ENCODE measurements around the gene SIGLEC15. TPM values are rescaled to one million over a fixed set of nuclear protein-coding genes. Genes with fewer than 3 reads are reported as not detected.

SIGLEC15 gene
- total RNA-seq, 1 experiment from 2014 or later, result 0.92 TPM

DNA sequence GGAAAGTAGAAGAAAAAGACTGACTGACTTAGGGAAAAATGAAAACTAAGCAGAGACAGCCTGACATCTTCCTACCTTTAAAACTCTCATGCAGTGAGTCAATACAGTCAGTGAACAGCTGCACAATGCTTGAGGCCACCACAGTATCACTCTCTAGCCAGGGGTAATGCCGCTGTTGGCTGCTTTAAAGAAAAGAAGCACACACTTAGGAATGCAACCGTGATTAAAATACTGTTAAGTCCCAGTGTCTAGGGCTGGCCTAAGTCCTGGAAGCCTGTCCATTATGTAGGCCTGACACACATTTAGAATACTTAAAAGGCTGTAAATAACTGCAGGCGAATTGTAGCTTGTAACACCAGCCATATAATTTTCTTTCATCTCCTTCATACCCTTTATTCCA is 50.7 kb downstream of the SIGLEC15 start:
- Histone ChIP-seq H3K9me3 (ENCODE audit: low read depth, low read length, poor library complexity, severe bottlenecking) (no peaks in the 10 kb centered on the region), H3K36me3 (ENCODE audit: insufficient read depth, low read length, poor library complexity, severe bottlenecking) (peaks cover 9% of the 10 kb centered on the region), H3K4me1 (ENCODE audit: insufficient read depth, low read length, poor library complexity, severe bottlenecking) (no peaks in the 10 kb centered on the region), H3K4me3 (ENCODE audit: low read depth, low read length, poor library complexity, severe bottlenecking) (no peak overlapping the region), H3K27me3 (replicated peaks; ENCODE audit: insufficient read depth, low read depth, low read length, poor library complexity) (no peaks in the 10 kb centered on the region), H3K27ac (ENCODE audit: low read depth, low read length, poor library complexity, severe bottlenecking) (no peak overlapping the region)
- POLR2A ChIA-PET (ENCODE audit: low non-redundant PET), result no interaction called here
- TF ChIP-seq EZH2 (IDR thresholded peaks at IDR 0.05; ENCODE audit: borderline replicate concordance, low read depth, low read length, poor library complexity, severe bottlenecking), result no peak
- TF ChIP-seq, protein P1, sequence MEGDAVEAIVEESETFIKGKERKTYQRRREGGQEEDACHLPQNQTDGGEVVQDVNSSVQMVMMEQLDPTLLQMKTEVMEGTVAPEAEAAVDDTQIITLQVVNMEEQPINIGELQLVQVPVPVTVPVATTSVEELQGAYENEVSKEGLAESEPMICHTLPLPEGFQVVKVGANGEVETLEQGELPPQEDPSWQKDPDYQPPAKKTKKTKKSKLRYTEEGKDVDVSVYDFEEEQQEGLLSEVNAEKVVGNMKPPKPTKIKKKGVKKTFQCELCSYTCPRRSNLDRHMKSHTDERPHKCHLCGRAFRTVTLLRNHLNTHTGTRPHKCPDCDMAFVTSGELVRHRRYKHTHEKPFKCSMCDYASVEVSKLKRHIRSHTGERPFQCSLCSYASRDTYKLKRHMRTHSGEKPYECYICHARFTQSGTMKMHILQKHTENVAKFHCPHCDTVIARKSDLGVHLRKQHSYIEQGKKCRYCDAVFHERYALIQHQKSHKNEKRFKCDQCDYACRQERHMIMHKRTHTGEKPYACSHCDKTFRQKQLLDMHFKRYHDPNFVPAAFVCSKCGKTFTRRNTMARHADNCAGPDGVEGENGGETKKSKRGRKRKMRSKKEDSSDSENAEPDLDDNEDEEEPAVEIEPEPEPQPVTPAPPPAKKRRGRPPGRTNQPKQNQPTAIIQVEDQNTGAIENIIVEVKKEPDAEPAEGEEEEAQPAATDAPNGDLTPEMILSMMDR (conservative IDR thresholded peaks at IDR 0.05; ENCODE audit: low read depth, low read length), result no peak
- intact Hi-C loops (cut with micrococcal nuclease; ENCODE audit: unreplicated experiment), result no loop called here
- DNase-seq (ENCODE audit: low spot score), result no peak
- CTCF ChIA-PET, result no interaction called here
- BruUV-seq (replicated peaks), result no TSS peak

DNA sequence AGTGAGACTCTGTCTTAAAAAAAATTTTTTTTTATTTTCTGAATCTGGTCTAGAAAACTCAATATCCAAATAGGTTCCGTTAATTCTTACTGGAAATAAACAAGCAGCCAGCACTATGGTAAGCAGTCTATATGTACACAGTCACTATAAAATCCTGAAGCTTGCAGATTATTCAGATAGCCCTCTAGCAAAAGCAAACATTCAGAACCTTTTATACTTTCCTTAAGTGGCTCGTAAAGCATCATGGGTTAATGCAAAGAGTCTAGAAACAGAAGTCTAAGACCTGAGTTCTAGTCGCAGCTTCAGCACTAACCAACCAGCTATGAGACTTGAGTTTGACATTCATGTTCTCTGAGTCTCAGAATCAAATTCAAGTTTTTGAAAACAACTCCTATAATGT is 51.9 kb downstream of the SIGLEC15 start:
- CTCF ChIA-PET, result no interaction called here
- H3K9me3 ChIP-seq (ENCODE audit: low read depth, low read length, poor library complexity, severe bottlenecking), result no peaks in the 10 kb centered on the region
- H3K27ac ChIP-seq (ENCODE audit: low read depth, low read length, poor library complexity, severe bottlenecking), result no peak overlapping the region
- H3K4me3 ChIP-seq (ENCODE audit: low read depth, low read length, poor library complexity, severe bottlenecking), result no peak overlapping the region
- DNase-seq (ENCODE audit: low spot score), result no peak
- intact Hi-C loops (cut with micrococcal nuclease; ENCODE audit: unreplicated experiment), result no loop called here
- no peaks in the 10 kb centered on the region for H3K4me1 ChIP-seq (ENCODE audit: insufficient read depth, low read length, poor library complexity, severe bottlenecking)
- H3K36me3 ChIP-seq (ENCODE audit: insufficient read depth, low read length, poor library complexity, severe bottlenecking), result peaks cover 9% of the 10 kb centered on the region
- TF ChIP-seq EZH2 (IDR thresholded peaks at IDR 0.05; ENCODE audit: borderline replicate concordance, low read depth, low read length, poor library complexity, severe bottlenecking), result no peak
- TF ChIP-seq, protein P1 (conservative IDR thresholded peaks at IDR 0.05; ENCODE audit: low read depth, low read length), result no peak
- no peaks in the 10 kb centered on the region for H3K27me3 ChIP-seq (replicated peaks; ENCODE audit: insufficient read depth, low read depth, low read length, poor library complexity)
- POLR2A ChIA-PET (ENCODE audit: low non-redundant PET), result no interaction called here
- no TSS peak for BruUV-seq (replicated peaks)

DNA sequence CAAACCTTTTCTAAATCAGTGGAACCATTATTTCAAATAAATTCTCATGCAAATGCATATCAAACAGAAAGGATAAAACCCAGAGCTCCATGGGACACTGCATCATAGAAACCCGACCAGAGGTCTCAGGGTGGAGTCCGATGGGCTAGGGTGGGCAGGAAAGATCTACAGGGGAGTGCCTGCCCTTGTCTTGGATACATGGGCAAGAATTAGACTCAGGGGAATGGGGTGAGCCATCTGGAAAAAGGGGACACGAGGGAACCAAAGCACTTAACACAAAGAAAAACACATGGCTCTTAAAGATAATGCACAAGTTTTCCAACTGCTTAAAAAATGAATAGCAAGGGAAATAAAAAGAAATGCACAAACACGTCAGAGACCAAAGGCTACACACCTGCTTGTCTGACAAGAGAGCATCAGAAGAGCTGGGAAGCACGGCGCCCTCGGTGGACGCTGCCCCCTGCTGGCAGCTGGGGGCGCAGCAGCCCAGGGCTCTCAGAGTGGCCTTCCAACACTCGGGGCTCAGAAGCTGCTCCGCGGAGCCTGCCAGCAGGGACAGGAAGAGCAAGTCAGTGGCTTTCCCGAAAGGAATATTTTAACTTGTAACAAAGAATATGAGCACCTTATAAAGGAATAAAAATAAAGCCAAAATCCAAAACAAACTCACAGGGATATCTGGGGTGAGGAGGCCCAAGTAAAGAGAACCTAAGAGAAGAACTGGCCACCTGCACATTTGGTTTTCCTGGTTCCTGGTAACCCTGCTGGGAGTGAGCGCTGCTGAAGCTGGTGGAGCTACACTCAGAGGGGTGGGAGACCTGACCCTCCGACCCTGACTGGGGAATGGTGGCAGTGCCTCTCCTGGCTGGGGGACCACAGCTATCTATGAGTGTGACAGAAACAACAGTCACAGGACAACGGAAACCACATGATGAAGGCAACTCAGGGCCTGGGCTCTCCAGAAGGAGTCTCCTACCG is 54.5 kb downstream of the SIGLEC15 start:
- peaks cover 9% of the 10 kb centered on the region for H3K36me3 ChIP-seq (ENCODE audit: insufficient read depth, low read length, poor library complexity, severe bottlenecking)
- BruUV-seq (replicated peaks), result no TSS peak
- no peak overlapping the region for H3K27ac ChIP-seq (ENCODE audit: low read depth, low read length, poor library complexity, severe bottlenecking)
- intact Hi-C loops (cut with micrococcal nuclease; ENCODE audit: unreplicated experiment), result loop anchor here (1.0 to 10.0 kb wide), 3 partner anchors 157 to 215 kb away; no protein-coding TSS in a partner anchor
- no peak overlapping the region for H3K4me3 ChIP-seq (ENCODE audit: low read depth, low read length, poor library complexity, severe bottlenecking)
- ChIA-PET POLR2A (ENCODE audit: low non-redundant PET) (no interaction called here), CTCF (interaction anchor here (0.6 to 2.0 kb wide), 7 partner anchors 14 to 214 kb away, joined by 3 to 13 read pairs (median 4); no protein-coding TSS in a partner anchor)
- no peaks in the 10 kb centered on the region for H3K4me1 ChIP-seq (ENCODE audit: insufficient read depth, low read length, poor library complexity, severe bottlenecking)
- peak; percentile 70 for DNase-seq (ENCODE audit: low spot score)
- no peaks in the 10 kb centered on the region for H3K27me3 ChIP-seq (replicated peaks; ENCODE audit: insufficient read depth, low read depth, low read length, poor library complexity)
- TF ChIP-seq EZH2 (IDR thresholded peaks at IDR 0.05; ENCODE audit: borderline replicate concordance, low read depth, low read length, poor library complexity, severe bottlenecking), result no peak
- TF ChIP-seq, protein P1 (conservative IDR thresholded peaks at IDR 0.05; ENCODE audit: low read depth, low read length), result peak; percentile 99
- no peaks in the 10 kb centered on the region for H3K9me3 ChIP-seq (ENCODE audit: low read depth, low read length, poor library complexity, severe bottlenecking)

All from A673 (cell line).